WI38 (cell line): ENCODE results near the gene KCNH2.

Source experiments
- H3K4me3 ChIP-seq: 2 replicates; pipeline ENCODE4 v1.5.1; 2011; ENCODE audit warnings: low read depth, mild to moderate bottlenecking, control low read depth, low read length
- TF ChIP-seq, protein P1 (sequence below): IDR thresholded peaks from 2 replicates; pipeline ENCODE4 v1.5.1; 2012; ENCODE audit warnings: low read depth, mild to moderate bottlenecking, control low read depth, low read length

KCNH2 gene

DNA sequence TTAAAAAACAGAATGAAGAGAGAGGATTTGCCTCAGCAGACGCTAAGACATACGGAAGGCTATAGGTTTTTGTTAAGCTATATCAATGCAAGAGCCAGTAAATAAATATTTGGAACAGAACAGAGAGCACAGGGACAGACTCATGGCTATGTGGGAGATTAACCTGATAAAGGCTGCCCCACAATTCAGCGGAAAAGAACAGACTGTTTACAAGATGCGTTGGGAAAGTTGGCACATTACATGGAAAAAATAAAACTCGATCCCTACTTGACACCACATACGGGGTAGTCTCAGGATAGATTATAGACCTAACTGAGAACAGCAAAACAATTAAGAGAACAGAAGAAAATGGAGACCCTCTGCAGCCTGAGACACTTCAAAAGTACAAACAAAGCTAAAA lies 10.8 kb downstream of the KCNH2 start:
- no peak overlapping the region for H3K4me3 ChIP-seq
- TF ChIP-seq, protein P1, sequence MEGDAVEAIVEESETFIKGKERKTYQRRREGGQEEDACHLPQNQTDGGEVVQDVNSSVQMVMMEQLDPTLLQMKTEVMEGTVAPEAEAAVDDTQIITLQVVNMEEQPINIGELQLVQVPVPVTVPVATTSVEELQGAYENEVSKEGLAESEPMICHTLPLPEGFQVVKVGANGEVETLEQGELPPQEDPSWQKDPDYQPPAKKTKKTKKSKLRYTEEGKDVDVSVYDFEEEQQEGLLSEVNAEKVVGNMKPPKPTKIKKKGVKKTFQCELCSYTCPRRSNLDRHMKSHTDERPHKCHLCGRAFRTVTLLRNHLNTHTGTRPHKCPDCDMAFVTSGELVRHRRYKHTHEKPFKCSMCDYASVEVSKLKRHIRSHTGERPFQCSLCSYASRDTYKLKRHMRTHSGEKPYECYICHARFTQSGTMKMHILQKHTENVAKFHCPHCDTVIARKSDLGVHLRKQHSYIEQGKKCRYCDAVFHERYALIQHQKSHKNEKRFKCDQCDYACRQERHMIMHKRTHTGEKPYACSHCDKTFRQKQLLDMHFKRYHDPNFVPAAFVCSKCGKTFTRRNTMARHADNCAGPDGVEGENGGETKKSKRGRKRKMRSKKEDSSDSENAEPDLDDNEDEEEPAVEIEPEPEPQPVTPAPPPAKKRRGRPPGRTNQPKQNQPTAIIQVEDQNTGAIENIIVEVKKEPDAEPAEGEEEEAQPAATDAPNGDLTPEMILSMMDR, result no peak

DNA sequence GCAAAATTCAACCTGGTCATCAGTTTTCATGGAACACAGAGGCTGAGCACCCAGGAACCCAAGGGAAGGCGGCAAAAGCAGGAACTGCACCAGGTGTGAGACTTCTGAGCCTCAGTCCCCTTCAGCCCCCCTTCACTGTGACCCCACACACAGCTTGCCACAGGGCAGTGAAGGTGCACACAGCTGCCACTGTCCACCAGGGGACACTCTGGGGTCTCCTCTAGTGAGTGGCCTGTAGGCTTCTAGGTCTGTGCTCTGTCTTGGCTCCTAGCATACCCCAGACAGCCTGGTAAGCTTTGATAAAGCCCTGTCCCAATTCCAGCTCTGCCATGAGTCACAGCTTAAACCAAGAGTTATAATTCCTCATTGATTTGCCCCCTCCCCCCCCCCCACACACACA lies 12.1 kb downstream of the KCNH2 start:
- H3K4me3 ChIP-seq, result no peak overlapping the region
- TF ChIP-seq, protein P1, result no peak

DNA sequence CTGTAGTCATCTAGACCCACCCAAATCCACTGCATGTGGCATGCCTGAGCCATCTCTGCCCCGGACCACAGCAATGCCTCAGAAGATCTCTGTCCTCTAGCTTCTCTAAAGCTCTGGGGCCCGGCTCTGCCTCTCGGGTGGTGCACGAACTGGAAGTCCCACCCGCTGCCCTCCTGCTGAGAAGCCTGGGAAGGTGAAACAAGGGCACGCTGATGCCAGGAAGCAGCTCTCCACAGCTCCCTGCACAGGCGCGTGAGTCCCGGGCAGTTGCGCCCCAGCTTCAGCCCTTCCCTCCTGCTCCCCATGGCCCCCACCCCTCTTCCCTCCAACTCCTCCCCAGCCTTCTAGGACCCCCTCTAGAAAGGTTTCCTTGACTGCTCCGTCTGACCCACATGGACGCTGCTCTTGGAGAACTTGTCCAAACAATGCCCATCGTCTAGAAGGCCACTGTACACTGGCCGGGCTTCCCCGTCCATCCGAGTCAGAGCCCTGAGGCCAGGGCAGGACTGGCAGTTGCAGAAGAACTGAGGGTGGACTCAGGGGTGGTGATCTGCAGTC lies 12.8 kb downstream of the KCNH2 start:
- no peak overlapping the region for H3K4me3 ChIP-seq
- TF ChIP-seq, protein P1, result no peak

- TF ChIP-seq, protein P1, result no peak
- no peak overlapping the region for H3K4me3 ChIP-seq
Observed at GRCh38 chr7:150964593-150965111, 13.5 kb downstream of the KCNH2 start.

DNA sequence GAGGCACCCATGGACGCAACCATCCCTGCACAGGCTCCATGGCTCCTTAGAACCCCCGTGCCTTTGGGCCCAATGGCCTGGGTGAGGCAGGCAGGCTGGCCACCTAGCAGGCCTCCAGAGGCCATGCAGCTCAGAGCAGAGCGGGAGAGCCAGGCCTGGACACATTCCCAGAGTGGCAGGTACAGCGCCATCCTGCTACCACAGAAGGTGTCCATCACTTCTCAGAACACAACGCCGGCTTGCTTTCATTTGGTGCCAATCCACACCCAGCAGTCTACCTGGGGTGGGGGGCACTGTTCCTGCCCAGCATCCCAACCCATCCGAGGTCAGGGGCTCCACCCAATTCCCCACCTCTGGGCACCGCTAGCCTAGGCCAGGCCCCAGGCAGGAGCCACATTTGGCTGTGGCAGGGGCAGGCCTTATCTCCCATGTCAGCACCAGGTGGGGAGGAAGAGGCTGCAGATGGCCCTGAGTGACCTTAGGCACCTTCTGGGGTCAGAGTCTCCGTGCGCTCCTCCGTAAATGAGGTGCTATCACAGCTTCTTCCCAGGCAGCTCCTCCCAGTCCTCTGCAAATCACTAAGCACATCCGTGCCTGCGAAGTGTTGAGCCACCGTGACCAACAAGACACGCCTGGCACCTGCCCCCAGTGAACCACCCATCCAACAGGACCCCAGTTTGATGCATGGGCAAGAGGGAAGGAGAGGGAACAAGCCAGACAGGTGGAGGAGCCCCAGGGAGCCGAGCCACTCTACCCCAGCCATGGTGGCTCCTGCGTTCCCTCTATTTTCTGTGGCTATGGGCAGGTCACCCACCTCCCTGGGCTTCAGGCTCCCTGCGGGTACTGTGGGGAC lies 14.2 kb downstream of the KCNH2 start:
- TF ChIP-seq, protein P1, result no peak
- no peak overlapping the region for H3K4me3 ChIP-seq

- TF ChIP-seq, protein P1, result peak; percentile 95
- no peak overlapping the region for H3K4me3 ChIP-seq
Observed at GRCh38 chr7:150962553-150963399, 15.3 kb downstream of the KCNH2 start.
